Uterus (tissue), 2 donors: ENCODE measurements around the gene CIDEB.

Experiments
- POLR2A ChIP-seq, 2 donors: fragments of 450-650 bp; IDR thresholded peaks; one replicate each; pipeline ENCODE4 v1.6.1; 2016; ENCODE audit warnings: antibody characterized with exemption in 2 of 2, mild to moderate bottlenecking in 1 of 2, moderate library complexity in 1 of 2
- TF ChIP-seq, protein P1 (sequence below), 4 experiments: fragments of 200-600 bp in 2 of 4; fragments of 450-650 bp in 2 of 4; sonication (generic) in 2 of 4; IDR thresholded peaks; one replicate each; pipeline ENCODE4 v1.5.1; 2016 to 2019; ENCODE audit warnings: antibody characterized with exemption in 4 of 4, mild to moderate bottlenecking in 2 of 4, moderate library complexity in 1 of 4

DNA sequence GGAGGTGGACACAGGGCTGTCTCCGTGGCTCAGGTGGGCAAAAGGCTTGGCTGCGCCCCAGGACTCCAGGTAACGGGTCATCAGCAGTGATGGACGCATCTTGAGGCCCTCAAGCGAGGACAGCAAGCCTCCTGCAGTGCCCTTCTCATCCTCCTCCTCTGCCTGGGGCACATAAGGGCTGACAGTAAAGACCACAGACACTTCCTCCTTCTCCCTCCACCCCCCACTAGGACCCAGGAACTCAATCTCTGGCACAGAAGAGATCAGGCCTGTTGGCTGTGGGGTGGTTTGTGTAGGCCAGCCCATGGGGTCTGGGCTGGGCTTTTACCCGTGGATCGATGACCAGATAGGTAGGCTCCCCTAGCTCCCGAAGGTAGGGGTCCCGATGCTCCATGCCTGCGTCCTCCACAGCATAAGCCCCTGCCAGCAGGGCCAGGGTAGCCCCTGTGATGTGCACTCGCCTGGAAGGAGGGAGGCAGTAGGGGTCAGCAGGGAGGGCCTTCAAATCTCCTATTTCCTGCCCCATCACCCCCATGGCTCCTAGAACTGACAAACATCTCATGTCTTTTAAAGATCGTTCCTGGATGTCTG is 21.4 kb upstream of the CIDEB start:
- TF ChIP-seq, protein P1, sequence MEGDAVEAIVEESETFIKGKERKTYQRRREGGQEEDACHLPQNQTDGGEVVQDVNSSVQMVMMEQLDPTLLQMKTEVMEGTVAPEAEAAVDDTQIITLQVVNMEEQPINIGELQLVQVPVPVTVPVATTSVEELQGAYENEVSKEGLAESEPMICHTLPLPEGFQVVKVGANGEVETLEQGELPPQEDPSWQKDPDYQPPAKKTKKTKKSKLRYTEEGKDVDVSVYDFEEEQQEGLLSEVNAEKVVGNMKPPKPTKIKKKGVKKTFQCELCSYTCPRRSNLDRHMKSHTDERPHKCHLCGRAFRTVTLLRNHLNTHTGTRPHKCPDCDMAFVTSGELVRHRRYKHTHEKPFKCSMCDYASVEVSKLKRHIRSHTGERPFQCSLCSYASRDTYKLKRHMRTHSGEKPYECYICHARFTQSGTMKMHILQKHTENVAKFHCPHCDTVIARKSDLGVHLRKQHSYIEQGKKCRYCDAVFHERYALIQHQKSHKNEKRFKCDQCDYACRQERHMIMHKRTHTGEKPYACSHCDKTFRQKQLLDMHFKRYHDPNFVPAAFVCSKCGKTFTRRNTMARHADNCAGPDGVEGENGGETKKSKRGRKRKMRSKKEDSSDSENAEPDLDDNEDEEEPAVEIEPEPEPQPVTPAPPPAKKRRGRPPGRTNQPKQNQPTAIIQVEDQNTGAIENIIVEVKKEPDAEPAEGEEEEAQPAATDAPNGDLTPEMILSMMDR (IDR thresholded peaks at IDR 0.05) = no peak
- TF ChIP-seq POLR2A (IDR thresholded peaks at IDR 0.05) = no peak
